ENCODE measurements around the gene RSAD2.

The RSAD2 gene

DNA sequence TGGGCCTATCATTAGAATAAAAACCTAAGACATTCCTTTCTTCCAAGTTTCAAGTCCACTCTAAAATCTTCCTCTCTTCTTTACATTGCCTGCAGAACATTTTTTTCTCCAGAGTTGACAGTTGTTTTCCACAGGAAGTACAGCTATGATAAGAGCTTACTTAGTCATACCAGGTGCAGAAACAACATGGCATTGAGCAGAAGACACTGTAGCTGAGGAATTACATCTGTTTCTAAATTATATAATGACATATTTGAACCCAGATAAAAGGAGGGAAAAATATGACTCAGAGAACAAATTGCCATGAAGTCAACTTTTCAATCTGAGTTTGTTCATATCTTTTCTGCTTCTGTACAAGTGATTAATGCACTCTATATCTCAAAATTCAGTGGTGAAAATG lies 42.1 kb upstream of the RSAD2 start:
- peaks cover 5% of the 10 kb centered on the region; the same call in 1 of the 2 replicates for H3K36me3 ChIP-seq (ENCODE audit: low read length)
- H3K4me3 ChIP-seq (ENCODE audit: insufficient read depth, low read length, poor library complexity, severe bottlenecking) = no peak overlapping the region
- no peaks in the 10 kb centered on the region for H3F3A ChIP-seq (ENCODE audit: insufficient read depth)
- no peaks in the 10 kb centered on the region for H3K27me3 ChIP-seq (ENCODE audit: low read length)
- H3K9me3 ChIP-seq (ENCODE audit: insufficient read depth, low read length) = peaks cover 16% of the 10 kb centered on the region; the same call in 1 of the 2 replicates
- H3K79me2 ChIP-seq (ENCODE audit: insufficient read depth, low read length) = no peaks in the 10 kb centered on the region
- TF ChIP-seq, protein P1, sequence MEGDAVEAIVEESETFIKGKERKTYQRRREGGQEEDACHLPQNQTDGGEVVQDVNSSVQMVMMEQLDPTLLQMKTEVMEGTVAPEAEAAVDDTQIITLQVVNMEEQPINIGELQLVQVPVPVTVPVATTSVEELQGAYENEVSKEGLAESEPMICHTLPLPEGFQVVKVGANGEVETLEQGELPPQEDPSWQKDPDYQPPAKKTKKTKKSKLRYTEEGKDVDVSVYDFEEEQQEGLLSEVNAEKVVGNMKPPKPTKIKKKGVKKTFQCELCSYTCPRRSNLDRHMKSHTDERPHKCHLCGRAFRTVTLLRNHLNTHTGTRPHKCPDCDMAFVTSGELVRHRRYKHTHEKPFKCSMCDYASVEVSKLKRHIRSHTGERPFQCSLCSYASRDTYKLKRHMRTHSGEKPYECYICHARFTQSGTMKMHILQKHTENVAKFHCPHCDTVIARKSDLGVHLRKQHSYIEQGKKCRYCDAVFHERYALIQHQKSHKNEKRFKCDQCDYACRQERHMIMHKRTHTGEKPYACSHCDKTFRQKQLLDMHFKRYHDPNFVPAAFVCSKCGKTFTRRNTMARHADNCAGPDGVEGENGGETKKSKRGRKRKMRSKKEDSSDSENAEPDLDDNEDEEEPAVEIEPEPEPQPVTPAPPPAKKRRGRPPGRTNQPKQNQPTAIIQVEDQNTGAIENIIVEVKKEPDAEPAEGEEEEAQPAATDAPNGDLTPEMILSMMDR (IDR thresholded peaks at IDR 0.05; ENCODE audit: insufficient read depth, low read length, poor library complexity, severe bottlenecking) = no peak
- TF ChIP-seq EZH2phosphoT487 (conservative IDR thresholded peaks at IDR 0.05; ENCODE audit: low read length) = no peak
- H3K9ac ChIP-seq (ENCODE audit: low read length) = no peak overlapping the region
- H3K9me2 ChIP-seq (replicated peaks; ENCODE audit: insufficient read depth, low read length) = no peaks in the 10 kb centered on the region
- H3K27ac ChIP-seq (ENCODE audit: low read depth, low read length) = no peak overlapping the region
- no peaks in the 10 kb centered on the region for H4K20me1 ChIP-seq (ENCODE audit: low read depth, low read length)
- H3K4me2 ChIP-seq (ENCODE audit: low read depth, low read length, poor library complexity, severe bottlenecking) = no peak overlapping the region
- no peak overlapping the region for H2AFZ ChIP-seq (ENCODE audit: low read depth, low read length, severe bottlenecking)

DNA sequence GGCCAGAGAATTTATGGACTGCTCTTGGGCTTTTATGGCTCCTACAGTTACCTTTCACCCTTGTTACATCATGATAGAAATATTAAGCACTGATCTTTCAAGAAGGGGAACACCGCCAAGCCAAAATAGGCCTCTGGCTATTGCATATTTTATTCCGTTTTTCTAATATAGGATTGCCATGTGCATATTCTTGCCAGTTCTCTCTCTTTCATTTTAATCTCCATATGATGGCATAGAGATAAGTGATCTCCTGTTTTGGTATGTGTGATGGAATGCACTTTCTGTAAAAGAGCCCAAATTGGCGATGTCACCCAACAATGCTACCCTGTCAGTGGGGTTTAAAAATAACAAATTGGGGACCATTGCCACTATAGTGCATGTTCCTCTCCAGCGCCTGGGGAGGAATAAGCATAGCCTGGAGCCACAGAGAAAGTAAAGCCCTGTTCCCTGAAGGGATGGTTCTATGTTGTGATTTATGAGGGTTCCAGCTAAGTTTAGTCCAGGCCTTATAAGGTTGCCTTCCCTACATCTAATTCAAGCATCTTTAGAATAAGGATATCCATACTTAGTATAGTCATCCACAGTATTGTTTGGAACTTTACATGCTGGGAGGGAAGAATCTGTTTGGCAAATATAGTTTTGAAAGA lies 38.8 kb upstream of the RSAD2 start:
- no peaks in the 10 kb centered on the region for H3K36me3 ChIP-seq (ENCODE audit: low read length)
- no peaks in the 10 kb centered on the region for H3K27me3 ChIP-seq (ENCODE audit: low read length)
- H3K79me2 ChIP-seq (ENCODE audit: insufficient read depth, low read length) = no peaks in the 10 kb centered on the region
- no peak overlapping the region for H3K4me2 ChIP-seq (ENCODE audit: low read depth, low read length, poor library complexity, severe bottlenecking)
- no peaks in the 10 kb centered on the region for H3K9me2 ChIP-seq (replicated peaks; ENCODE audit: insufficient read depth, low read length)
- TF ChIP-seq EZH2phosphoT487 (conservative IDR thresholded peaks at IDR 0.05; ENCODE audit: low read length) = no peak
- TF ChIP-seq, protein P1 (IDR thresholded peaks at IDR 0.05; ENCODE audit: insufficient read depth, low read length, poor library complexity, severe bottlenecking) = no peak
- no peak overlapping the region for H2AFZ ChIP-seq (ENCODE audit: low read depth, low read length, severe bottlenecking)
- H3K27ac ChIP-seq (ENCODE audit: low read depth, low read length) = no peak overlapping the region
- H3K9ac ChIP-seq (ENCODE audit: low read length) = no peak overlapping the region
- H3K4me3 ChIP-seq (ENCODE audit: insufficient read depth, low read length, poor library complexity, severe bottlenecking) = no peak overlapping the region
- H3F3A ChIP-seq (ENCODE audit: insufficient read depth) = no peaks in the 10 kb centered on the region
- H3K9me3 ChIP-seq (ENCODE audit: insufficient read depth, low read length) = peaks cover 22% of the 10 kb centered on the region; the same call in 1 of the 2 replicates
- no peaks in the 10 kb centered on the region for H4K20me1 ChIP-seq (ENCODE audit: low read depth, low read length)

DNA sequence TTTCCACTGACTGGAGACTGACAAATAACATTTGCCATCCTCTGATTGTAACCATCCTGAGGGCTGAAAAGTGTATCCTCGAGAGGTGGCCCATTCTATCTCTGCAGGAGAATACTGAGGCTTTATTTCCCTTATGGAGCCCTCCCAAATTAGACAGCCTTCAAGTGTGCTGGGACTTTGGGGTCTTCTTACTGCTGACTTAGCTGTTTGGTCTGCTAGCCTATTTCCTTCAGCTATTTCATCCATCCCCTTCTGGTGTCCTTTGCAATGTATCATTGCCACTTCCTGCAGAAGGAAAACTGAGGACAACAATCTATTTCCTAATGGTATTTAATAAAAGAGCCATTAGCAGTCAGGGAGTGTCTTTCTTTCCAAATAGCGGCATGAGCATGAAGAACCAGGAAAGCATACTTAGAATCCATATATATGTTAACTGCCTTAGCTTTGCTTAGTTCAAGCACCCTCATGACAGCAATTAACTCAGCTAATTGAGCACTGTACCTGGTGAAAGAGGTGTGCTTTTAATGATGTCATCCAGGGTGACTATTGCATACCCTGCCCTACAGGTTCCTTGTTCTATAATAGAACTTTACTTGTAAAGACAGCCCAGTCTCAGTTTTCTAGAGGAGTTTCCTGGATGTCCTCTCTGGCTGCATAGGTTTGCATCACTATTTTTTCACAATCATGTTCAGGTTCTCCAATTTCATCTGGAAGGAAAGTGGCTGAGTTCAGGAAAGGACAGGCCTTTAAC lies 35.9 kb upstream of the RSAD2 start:
- no peak for TF ChIP-seq EZH2phosphoT487 (conservative IDR thresholded peaks at IDR 0.05; ENCODE audit: low read length)
- TF ChIP-seq, protein P1 (IDR thresholded peaks at IDR 0.05; ENCODE audit: insufficient read depth, low read length, poor library complexity, severe bottlenecking) = no peak
- H3F3A ChIP-seq (ENCODE audit: insufficient read depth) = no peaks in the 10 kb centered on the region
- no peak overlapping the region for H3K4me3 ChIP-seq (ENCODE audit: insufficient read depth, low read length, poor library complexity, severe bottlenecking)
- peaks cover 51% of the 10 kb centered on the region for H3K9me3 ChIP-seq (ENCODE audit: insufficient read depth, low read length)
- no peaks in the 10 kb centered on the region for H3K27me3 ChIP-seq (ENCODE audit: low read length)
- no peaks in the 10 kb centered on the region for H3K79me2 ChIP-seq (ENCODE audit: insufficient read depth, low read length)
- no peak overlapping the region for H3K4me2 ChIP-seq (ENCODE audit: low read depth, low read length, poor library complexity, severe bottlenecking)
- no peaks in the 10 kb centered on the region for H4K20me1 ChIP-seq (ENCODE audit: low read depth, low read length)
- H3K36me3 ChIP-seq (ENCODE audit: low read length) = peaks cover 3% of the 10 kb centered on the region; the same call in 1 of the 2 replicates
- no peak overlapping the region for H3K9ac ChIP-seq (ENCODE audit: low read length)
- H3K9me2 ChIP-seq (replicated peaks; ENCODE audit: insufficient read depth, low read length) = no peaks in the 10 kb centered on the region
- H3K27ac ChIP-seq (ENCODE audit: low read depth, low read length) = no peak overlapping the region
- no peak overlapping the region for H2AFZ ChIP-seq (ENCODE audit: low read depth, low read length, severe bottlenecking)
